IPS-NIHi7 (cell line): ENCODE results near the gene ARHGAP45.

Experiments used
- DNase-seq: peaks from one replicate; pipeline ENCODE4 v3.0.0; 2012; ENCODE audit warnings: mixed read lengths; ENCODE audit errors: extremely low spot score

Gene ARHGAP45

GRCh38 chr19:1054102-1055027 lies 12.6 kb upstream of the ARHGAP45 start:
- no peak for DNase-seq

- no peak for DNase-seq
Observed at GRCh38 chr19:1055028-1055425, 11.9 kb upstream of the ARHGAP45 start.

- no peak for DNase-seq
Observed at GRCh38 chr19:1055886-1056620, 10.9 kb upstream of the ARHGAP45 start.

- no peak for DNase-seq
Observed at GRCh38 chr19:1057176-1057855, 9.7 kb upstream of the ARHGAP45 start.

GRCh38 chr19:1058112-1058511 lies 8.9 kb upstream of the ARHGAP45 start:
- no peak for DNase-seq

- no peak for DNase-seq
Observed at GRCh38 chr19:1060689-1061088, 6.3 kb upstream of the ARHGAP45 start.

- no peak for DNase-seq
Observed at GRCh38 chr19:1061987-1062386, 5.0 kb upstream of the ARHGAP45 start.

- DNase-seq = peak; percentile 78
Observed at GRCh38 chr19:1062387-1063029, 4.5 kb upstream of the ARHGAP45 start.

GRCh38 chr19:1063030-1063908 lies 3.7 kb upstream of the ARHGAP45 start:
- DNase-seq = no peak

- DNase-seq = peak; percentile 78
Observed at GRCh38 chr19:1063909-1064660, 2.9 kb upstream of the ARHGAP45 start.

- DNase-seq = peak; percentile 74
Observed at GRCh38 chr19:1064661-1065605, 2.0 kb upstream of the ARHGAP45 start.

GRCh38 chr19:1065606-1066109 lies 1.3 kb upstream of the ARHGAP45 start:
- DNase-seq = peak; percentile 27

- peak; percentile 40 for DNase-seq
Observed at GRCh38 chr19:1066251-1066747, 668 bp upstream of the ARHGAP45 start.

GRCh38 chr19:1067341-1067957 lies 482 bp downstream of the ARHGAP45 start:
- DNase-seq = no peak

GRCh38 chr19:1068009-1069001 lies 1.3 kb downstream of the ARHGAP45 start:
- DNase-seq = no peak

- DNase-seq = no peak
Observed at GRCh38 chr19:1069009-1069779, 2.2 kb downstream of the ARHGAP45 start.
